ENCODE measurements around the gene CIBAR2. TPM values are rescaled to one million over a fixed set of nuclear protein-coding genes. Genes with fewer than 3 reads are reported as not detected.
A peak's percentile ranks its signal among the peaks of the same experiment; 100 is the strongest.
"Not testable (repeated sequence)": the region's sequence is repeated elsewhere in the genome, so short reads cannot be mapped to it uniquely, and the experiment has no call there.

CIBAR2 gene
- total RNA-seq, 2 donors from 2014 or later, result not detected

GRCh38 chr16:85124636-85125346 lies 12.5 kb upstream of the CIBAR2 start:
- Histone ChIP-seq H3K27me3 (replicated peaks; ENCODE audit: insufficient read depth) (no peaks in the 10 kb centered on the region), H3K27ac (peak overlapping the region in 1 of 2 donors; percentile 57), H3K4me3 (no peak overlapping the region), H3K4me1 (replicated peaks) (no peaks in the 10 kb centered on the region), H3K9me3 (no peaks in the 10 kb centered on the region), H3K36me3 (no peaks in the 10 kb centered on the region)
- intact Hi-C loops (cut with DNase I), result loop anchor here (5.0 kb wide), 1 partner anchor 48 kb away; no protein-coding TSS in a partner anchor
- TF ChIP-seq POLR2AphosphoS5 (IDR thresholded peaks at IDR 0.05) (no peak), CTCF (IDR thresholded peaks at IDR 0.05) (no peak), POLR2A (IDR thresholded peaks at IDR 0.05) (no peak)
- 86% methylated on average over 11 of the region's 11 CpGs for WGBS
- no peak for DNase-seq (ENCODE audit: low spot score)

GRCh38 chr16:85123891-85124635 lies 11.8 kb upstream of the CIBAR2 start:
- WGBS, result 36% methylated on average over 33 of the region's 34 CpGs
- no peaks in the 10 kb centered on the region for H3K36me3 ChIP-seq
- H3K4me1 ChIP-seq (replicated peaks), result no peaks in the 10 kb centered on the region
- H3K4me3 ChIP-seq, result no peak overlapping the region
- peak; percentile 35 for TF ChIP-seq POLR2AphosphoS5 (IDR thresholded peaks at IDR 0.05)
- no peak for TF ChIP-seq POLR2A (IDR thresholded peaks at IDR 0.05)
- no peaks in the 10 kb centered on the region for H3K27me3 ChIP-seq (replicated peaks; ENCODE audit: insufficient read depth)
- H3K9me3 ChIP-seq, result no peaks in the 10 kb centered on the region
- DNase-seq (ENCODE audit: low spot score), result no peak
- H3K27ac ChIP-seq, result peak overlapping the region; percentile 57 to 63
- intact Hi-C loops (cut with DNase I), result loop anchor here (5.0 kb wide), 1 partner anchor 48 kb away; no protein-coding TSS in a partner anchor

- intact Hi-C loops (cut with DNase I), result loop anchor here (5.0 kb wide), 1 partner anchor 49 kb away; no protein-coding TSS in a partner anchor
- not testable (repeated sequence) for H3K27me3 ChIP-seq (replicated peaks; ENCODE audit: insufficient read depth); H3K4me1 ChIP-seq (replicated peaks); H3K9me3 ChIP-seq; H3K36me3 ChIP-seq; DNase-seq (ENCODE audit: low spot score); H3K4me3 ChIP-seq
- H3K27ac ChIP-seq, result peak overlapping the region; percentile 57 to 63
- WGBS, result 98% methylated on average over 6 of the region's 6 CpGs
Observed at GRCh38 chr16:85123441-85123840, 11.2 kb upstream of the CIBAR2 start.

- no peaks in the 10 kb centered on the region for H3K36me3 ChIP-seq
- 75% methylated on average over 4 of the region's 4 CpGs for WGBS
- H3K27me3 ChIP-seq (replicated peaks; ENCODE audit: insufficient read depth), result no peaks in the 10 kb centered on the region
- DNase-seq (ENCODE audit: low spot score), result no peak
- H3K27ac ChIP-seq, result no peak overlapping the region
- no peaks in the 10 kb centered on the region for H3K4me1 ChIP-seq (replicated peaks)
- intact Hi-C loops (cut with DNase I), result loop anchor here (5.0 kb wide), 1 partner anchor 52 kb away; no protein-coding TSS in a partner anchor
- no peak overlapping the region for H3K4me3 ChIP-seq
- TF ChIP-seq POLR2AphosphoS5 (IDR thresholded peaks at IDR 0.05), result no peak
- TF ChIP-seq CTCF (IDR thresholded peaks at IDR 0.05), result no peak
- TF ChIP-seq POLR2A (IDR thresholded peaks at IDR 0.05), result no peak
- no peaks in the 10 kb centered on the region for H3K9me3 ChIP-seq
Observed at GRCh38 chr16:85120006-85120340, 7.7 kb upstream of the CIBAR2 start.

GRCh38 chr16:85117418-85117817 lies 5.1 kb upstream of the CIBAR2 start:
- intact Hi-C loops (cut with DNase I), result loop anchor here (5.0 kb wide), 1 partner anchor 125 kb away; no protein-coding TSS in a partner anchor
- H3K4me1 ChIP-seq (replicated peaks), result no peaks in the 10 kb centered on the region

More at GRCh38 chr16:85117418-85117817, 5.1 kb upstream of the CIBAR2 start:
- H3K9me3 ChIP-seq, result no peaks in the 10 kb centered on the region
- no peak overlapping the region for H3K27ac ChIP-seq
- no peaks in the 10 kb centered on the region for H3K27me3 ChIP-seq (replicated peaks; ENCODE audit: insufficient read depth)
- TF ChIP-seq POLR2AphosphoS5 (IDR thresholded peaks at IDR 0.05), result no peak
- no peak for TF ChIP-seq CTCF (IDR thresholded peaks at IDR 0.05)
- TF ChIP-seq POLR2A (IDR thresholded peaks at IDR 0.05), result no peak
- no peak overlapping the region for H3K4me3 ChIP-seq
- no peaks in the 10 kb centered on the region for H3K36me3 ChIP-seq
- DNase-seq (ENCODE audit: low spot score), result no peak
- WGBS, result 87% methylated on average over 12 of the region's 12 CpGs
